LNCaP clone FGC (cell line): ENCODE measurements around the gene MAS1.

Experiments
- DNase-seq: peaks from one replicate; pipeline ENCODE4 v3.0.0-alpha.2; 2011; ENCODE audit warnings: low read depth
- H3K4me3 ChIP-seq: 2 replicates; pipeline ENCODE4 v1.5.1; 2011; ENCODE audit warnings: mild to moderate bottlenecking, low read depth, low read length, control low read depth
- TF ChIP-seq, protein P1 (sequence below): IDR thresholded peaks from 2 replicates; pipeline ENCODE4 v1.5.1; 2012; ENCODE audit warnings: mild to moderate bottlenecking; ENCODE audit not compliant: control insufficient read depth, insufficient read depth; ENCODE audit errors: extremely low read depth

The MAS1 gene

DNA sequence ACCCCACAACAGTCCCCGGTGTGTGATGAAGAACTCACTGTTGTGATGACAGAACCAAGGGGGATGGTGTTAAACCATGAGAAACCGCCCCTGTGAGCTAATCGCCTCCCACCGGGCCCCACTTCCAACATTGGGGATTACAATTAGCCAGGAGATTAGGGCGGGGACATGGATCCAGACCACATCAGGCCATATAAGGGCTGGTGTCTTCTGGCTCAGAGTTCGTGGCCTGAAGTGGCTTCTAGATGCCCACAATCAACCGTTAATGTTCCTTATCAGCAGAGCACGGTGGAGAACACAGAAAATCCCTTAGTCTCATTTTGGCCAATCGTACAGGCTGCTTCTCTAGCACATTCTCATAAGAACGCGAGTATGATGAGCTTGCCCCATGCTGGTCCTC lies 10.9 kb upstream of the MAS1 start:
- no peak overlapping the region for H3K4me3 ChIP-seq
- DNase-seq, result no peak
- TF ChIP-seq, protein P1, sequence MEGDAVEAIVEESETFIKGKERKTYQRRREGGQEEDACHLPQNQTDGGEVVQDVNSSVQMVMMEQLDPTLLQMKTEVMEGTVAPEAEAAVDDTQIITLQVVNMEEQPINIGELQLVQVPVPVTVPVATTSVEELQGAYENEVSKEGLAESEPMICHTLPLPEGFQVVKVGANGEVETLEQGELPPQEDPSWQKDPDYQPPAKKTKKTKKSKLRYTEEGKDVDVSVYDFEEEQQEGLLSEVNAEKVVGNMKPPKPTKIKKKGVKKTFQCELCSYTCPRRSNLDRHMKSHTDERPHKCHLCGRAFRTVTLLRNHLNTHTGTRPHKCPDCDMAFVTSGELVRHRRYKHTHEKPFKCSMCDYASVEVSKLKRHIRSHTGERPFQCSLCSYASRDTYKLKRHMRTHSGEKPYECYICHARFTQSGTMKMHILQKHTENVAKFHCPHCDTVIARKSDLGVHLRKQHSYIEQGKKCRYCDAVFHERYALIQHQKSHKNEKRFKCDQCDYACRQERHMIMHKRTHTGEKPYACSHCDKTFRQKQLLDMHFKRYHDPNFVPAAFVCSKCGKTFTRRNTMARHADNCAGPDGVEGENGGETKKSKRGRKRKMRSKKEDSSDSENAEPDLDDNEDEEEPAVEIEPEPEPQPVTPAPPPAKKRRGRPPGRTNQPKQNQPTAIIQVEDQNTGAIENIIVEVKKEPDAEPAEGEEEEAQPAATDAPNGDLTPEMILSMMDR, result no peak

DNA sequence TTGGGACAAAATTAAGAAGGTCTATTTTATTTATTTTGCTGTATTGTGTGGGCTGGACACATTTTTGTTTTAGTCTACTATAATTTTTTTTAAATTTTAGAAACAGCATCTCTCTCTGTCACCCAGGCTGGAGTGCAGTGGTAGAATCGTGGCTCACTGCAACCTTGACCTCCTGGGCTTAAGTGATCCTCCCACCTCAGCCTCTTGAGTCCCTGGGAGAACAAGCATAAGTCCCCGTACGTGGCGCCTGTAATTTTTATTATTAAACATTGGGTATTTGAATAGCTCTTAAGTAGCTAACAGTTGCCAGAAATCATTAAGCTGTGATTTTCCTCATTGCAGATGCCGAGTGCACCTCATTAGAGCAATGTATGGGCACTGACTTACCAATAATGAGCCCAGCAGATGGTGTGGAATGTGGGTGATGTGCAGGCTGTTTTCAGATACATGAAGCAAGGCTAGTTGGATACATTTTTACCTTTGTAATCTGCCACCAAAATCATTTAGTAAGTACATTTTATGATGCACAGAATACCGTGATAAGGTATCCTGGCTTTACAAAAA lies 10.3 kb upstream of the MAS1 start:
- TF ChIP-seq, protein P1, result no peak
- no peak overlapping the region for H3K4me3 ChIP-seq
- no peak for DNase-seq

DNA sequence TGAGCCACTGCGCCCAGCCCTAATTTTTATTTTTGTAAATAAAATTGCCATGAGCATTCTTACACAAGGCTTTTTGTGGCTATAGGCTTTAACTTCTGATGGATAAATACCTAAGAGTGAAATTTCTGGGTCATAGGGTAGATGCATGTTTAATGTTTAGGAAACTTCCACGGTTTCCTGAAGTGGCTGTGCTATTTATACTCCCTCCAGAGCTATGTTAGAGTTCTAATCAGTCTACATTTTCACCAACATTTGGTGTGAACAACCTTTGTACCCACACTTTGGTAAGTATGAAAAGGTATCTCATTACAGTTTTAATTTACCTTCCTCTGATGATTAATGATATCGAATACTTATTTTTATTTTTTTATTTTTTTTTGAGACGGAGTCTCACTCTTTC lies 6.1 kb upstream of the MAS1 start:
- TF ChIP-seq, protein P1, result no peak
- DNase-seq, result no peak
- no peak overlapping the region for H3K4me3 ChIP-seq

DNA sequence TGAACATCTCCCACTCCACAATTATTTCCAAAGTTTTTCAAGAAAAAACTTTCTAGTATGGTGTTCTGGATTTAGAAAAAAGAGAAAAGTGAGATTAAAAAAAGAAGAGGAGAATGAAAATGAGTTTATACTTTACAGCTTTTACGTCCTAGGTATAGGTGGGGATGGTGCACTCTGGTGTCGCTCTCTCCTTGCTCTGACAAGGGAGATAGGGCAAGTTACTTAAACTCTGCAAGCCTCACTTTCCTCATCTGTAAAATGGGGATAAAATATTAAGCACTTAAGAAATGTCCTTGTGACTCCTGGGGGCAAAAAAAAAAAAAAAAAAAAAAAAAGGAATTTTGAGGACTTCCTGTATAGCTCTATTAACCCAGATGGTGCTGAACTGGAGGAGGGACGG lies 4.5 kb upstream of the MAS1 start:
- no peak overlapping the region for H3K4me3 ChIP-seq
- TF ChIP-seq, protein P1, result no peak
- no peak for DNase-seq

DNA sequence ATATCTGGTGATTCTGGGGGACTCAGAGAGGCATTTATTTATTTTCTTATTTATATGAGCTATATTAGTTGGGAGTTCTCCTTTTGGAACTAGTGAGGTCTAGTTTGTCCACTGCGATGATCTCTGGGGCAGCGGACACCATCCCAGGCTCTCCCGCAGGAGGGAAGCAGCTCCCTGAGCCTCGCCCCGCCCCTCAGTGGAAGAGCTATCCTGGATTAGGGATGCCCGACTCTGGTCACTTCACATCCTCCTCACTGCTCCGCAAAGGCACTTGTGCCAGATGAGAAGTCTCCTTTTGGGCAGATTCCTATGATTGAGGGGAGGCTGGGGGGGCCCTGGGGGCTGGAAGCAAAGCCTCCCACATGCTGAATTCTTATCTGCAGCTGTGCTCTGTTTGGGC lies 3.6 kb upstream of the MAS1 start:
- H3K4me3 ChIP-seq, result no peak overlapping the region
- DNase-seq, result no peak
- TF ChIP-seq, protein P1, result no peak

DNA sequence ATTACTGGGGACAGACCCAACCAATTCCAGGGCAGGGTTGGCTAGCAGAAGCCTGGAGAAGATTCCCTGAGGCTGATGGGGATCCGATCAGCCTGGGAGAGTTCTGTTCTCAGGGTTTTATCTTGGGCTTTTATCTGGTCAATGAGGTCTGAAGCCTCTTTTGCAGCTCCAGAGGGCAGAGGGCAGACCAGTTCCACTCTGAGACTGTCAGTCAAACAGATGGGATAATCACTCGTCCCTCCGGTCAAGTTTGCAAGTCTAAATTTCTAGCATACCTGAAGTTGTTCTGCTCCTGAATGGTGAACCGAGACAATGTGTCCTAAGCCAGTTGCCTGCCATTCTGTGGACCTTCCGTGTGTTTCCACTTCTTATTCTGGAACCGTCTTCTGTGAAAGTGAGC lies 3.0 kb upstream of the MAS1 start:
- DNase-seq, result no peak
- no peak overlapping the region for H3K4me3 ChIP-seq
- TF ChIP-seq, protein P1, result no peak

DNA sequence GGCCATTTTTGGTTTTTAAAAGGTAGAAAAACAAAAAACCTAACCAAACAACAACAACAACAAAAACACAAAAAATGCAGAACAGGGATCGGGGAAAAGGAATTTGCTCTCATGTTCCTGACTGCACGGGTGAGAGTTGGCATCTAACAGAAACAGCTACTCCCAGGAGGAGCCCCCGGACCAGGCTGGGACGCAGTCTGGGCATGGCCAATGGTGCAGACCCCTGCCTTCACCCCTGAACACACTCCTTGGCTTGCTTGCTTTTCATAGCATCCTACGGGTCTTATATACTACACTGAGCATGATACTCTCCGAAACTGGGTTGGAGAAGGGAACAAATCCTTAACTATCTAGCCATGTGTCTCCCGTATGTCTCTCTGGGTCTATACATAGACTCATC lies 587 bp upstream of the MAS1 start:
- H3K4me3 ChIP-seq, result no peak overlapping the region
- no peak for DNase-seq
- TF ChIP-seq, protein P1, result no peak
